Calu3 (cell line): ENCODE data around the gene ZNF367. TPM values are rescaled to one million over a fixed set of nuclear protein-coding genes. Genes with fewer than 3 reads are reported as not detected.

Source experiments
- BruUV-seq: library from RNA; stranded (reverse); fragments of 400-500 nt; replicated peaks from 2 replicates; lab custom pipeline; 2021; lab: Mats Ljungman, UMichigan
- CTCF ChIA-PET: fragments of 300-600 bp; sonication (Branson Sonifier 250); formaldehyde crosslinking; loops from one replicate; lab custom pipeline; 2022; ENCODE audit warnings: antibody characterized with exemption; lab: Charles Lee
- DNase-seq: peaks from one replicate; pipeline ENCODE4 v3.0.0; 2022
- H3K27ac Mint-ChIP-seq: one replicate; pipeline ENCODE4 v1.8.0; 2022; ENCODE audit warnings: mixed read lengths; ENCODE audit not compliant: unreplicated experiment
- H3K27me3 Mint-ChIP-seq: one replicate; pipeline ENCODE4 v1.8.0; 2022; ENCODE audit warnings: mixed read lengths; ENCODE audit not compliant: unreplicated experiment
- H3K36me3 Mint-ChIP-seq: one replicate; pipeline ENCODE4 v1.8.0; 2022; ENCODE audit warnings: mild to moderate bottlenecking, moderate library complexity, mixed read lengths; ENCODE audit not compliant: insufficient read depth, unreplicated experiment
- H3K4me1 Mint-ChIP-seq: one replicate; pipeline ENCODE4 v1.8.0; 2022; ENCODE audit warnings: mild to moderate bottlenecking, low read depth, mixed read lengths; ENCODE audit not compliant: unreplicated experiment
- H3K4me3 Mint-ChIP-seq: one replicate; pipeline ENCODE4 v1.8.0; 2022; ENCODE audit warnings: mild to moderate bottlenecking, low read depth, moderate library complexity, mixed read lengths; ENCODE audit not compliant: unreplicated experiment
- H3K9me3 Mint-ChIP-seq: one replicate; pipeline ENCODE4 v1.8.0; 2022; ENCODE audit warnings: low read depth, mixed read lengths; ENCODE audit not compliant: unreplicated experiment
- CTCF ChIP-seq: fragments of 200-600 bp; IDR thresholded peaks from one replicate; pipeline ENCODE4 v1.8.0; 2022; ENCODE audit warnings: antibody characterized with exemption; ENCODE audit not compliant: unreplicated experiment
- intact Hi-C: fragments of 100-400 bp; cut with micrococcal nuclease; formaldehyde crosslinking; loops from one replicate; pipeline ENCODE4 v1.10.0; 2022; ENCODE audit not compliant: unreplicated experiment
- total RNA-seq: library from RNA; stranded (reverse); gene quantifications from 2 replicates; pipeline ENCODE4 v1.2.3, GENCODE V29; 2022

ZNF367 gene
- total RNA-seq, 1 experiment from 2014 or later: 9.6 TPM

- H3K4me3 Mint-ChIP-seq: no peak overlapping the region
- intact Hi-C loops: no loop called here
- no peak overlapping the region for H3K27ac Mint-ChIP-seq
- CTCF ChIA-PET: no interaction called here
- no peak for TF ChIP-seq CTCF
- H3K4me1 Mint-ChIP-seq: no peaks in the 10 kb centered on the region
- no peak for DNase-seq
- no peaks in the 10 kb centered on the region for H3K9me3 Mint-ChIP-seq
- no peaks in the 10 kb centered on the region for H3K27me3 Mint-ChIP-seq
- no peaks in the 10 kb centered on the region for H3K36me3 Mint-ChIP-seq
- BruUV-seq: no TSS peak
These were observed 19.3 kb upstream of the ZNF367 start for GRCh38 chr9:96437454-96437853.

GRCh38 chr9:96436456-96437126 lies 18.4 kb upstream of the ZNF367 start:
- no peaks in the 10 kb centered on the region for H3K36me3 Mint-ChIP-seq
- no peaks in the 10 kb centered on the region for H3K9me3 Mint-ChIP-seq
- no TSS peak for BruUV-seq
- DNase-seq: no peak
- no peaks in the 10 kb centered on the region for H3K4me1 Mint-ChIP-seq
- H3K27me3 Mint-ChIP-seq: no peaks in the 10 kb centered on the region
- no peak overlapping the region for H3K27ac Mint-ChIP-seq
- TF ChIP-seq CTCF: no peak
- H3K4me3 Mint-ChIP-seq: no peak overlapping the region
- CTCF ChIA-PET: no interaction called here
- intact Hi-C loops: no loop called here

- CTCF ChIA-PET: no interaction called here
- TF ChIP-seq CTCF: no peak
- DNase-seq: no peak
- Mint-ChIP-seq H3K4me1 (no peaks in the 10 kb centered on the region), H3K27ac (no peak overlapping the region), H3K36me3 (no peaks in the 10 kb centered on the region), H3K4me3 (no peak overlapping the region), H3K27me3 (no peaks in the 10 kb centered on the region), H3K9me3 (no peaks in the 10 kb centered on the region)
- intact Hi-C loops: no loop called here
- BruUV-seq: no TSS peak
These were observed 17.9 kb upstream of the ZNF367 start for GRCh38 chr9:96436063-96436455.

- Mint-ChIP-seq H3K9me3 (no peaks in the 10 kb centered on the region), H3K4me3 (no peak overlapping the region), H3K27me3 (no peaks in the 10 kb centered on the region), H3K27ac (no peak overlapping the region), H3K36me3 (no peaks in the 10 kb centered on the region), H3K4me1 (no peaks in the 10 kb centered on the region)
- BruUV-seq: no TSS peak
- TF ChIP-seq CTCF: no peak
- CTCF ChIA-PET: no interaction called here
- no peak for DNase-seq
- intact Hi-C loops: no loop called here
These were observed 17.2 kb upstream of the ZNF367 start for GRCh38 chr9:96435345-96435744.
